Fibroblast of mammary gland (primary cell): ENCODE data around the gene ZFP36L1.

ENCODE experiments used
- DNase-seq: peaks from one replicate; pipeline ENCODE4 v3.0.0-alpha.2; 2010; ENCODE audit warnings: low read depth
- H3K4me3 ChIP-seq: 2 replicates; pipeline ENCODE4 v1.5.1; 2011; ENCODE audit warnings: low read depth, mild to moderate bottlenecking, low read length, moderate library complexity; ENCODE audit not compliant: control insufficient read depth
- CTCF ChIP-seq: conservative IDR thresholded peaks from 2 replicates; pipeline ENCODE4 v1.5.1; 2011; ENCODE audit warnings: low read depth, low read length, inconsistent platforms; ENCODE audit not compliant: control insufficient read depth, insufficient read depth

The ZFP36L1 gene

GRCh38 chr14:68784226-68784910 lies 8.5 kb downstream of the ZFP36L1 start:
- peak; percentile 78 for DNase-seq
- H3K4me3 ChIP-seq = no peak overlapping the region
- no peak for TF ChIP-seq CTCF

GRCh38 chr14:68783408-68784225 lies 9.2 kb downstream of the ZFP36L1 start:
- DNase-seq = no peak
- TF ChIP-seq CTCF = no peak
- H3K4me3 ChIP-seq = no peak overlapping the region

GRCh38 chr14:68782091-68782981 lies 10.5 kb downstream of the ZFP36L1 start:
- TF ChIP-seq CTCF = no peak
- DNase-seq = no peak
- H3K4me3 ChIP-seq = no peak overlapping the region

GRCh38 chr14:68781161-68782021 lies 11.5 kb downstream of the ZFP36L1 start:
- no peak for TF ChIP-seq CTCF
- no peak overlapping the region for H3K4me3 ChIP-seq
- DNase-seq = no peak

GRCh38 chr14:68780358-68781160 lies 12.3 kb downstream of the ZFP36L1 start:
- DNase-seq = peak; percentile 64
- H3K4me3 ChIP-seq = no peak overlapping the region
- no peak for TF ChIP-seq CTCF
